NOMO-1 treated with dmso at 0.1 percent for 144 hours (cell line): ENCODE results near the gene C17orf78.
"Not testable (repeated sequence)": the region's sequence is repeated elsewhere in the genome, so short reads cannot be mapped to it uniquely, and the experiment has no call there.

ENCODE experiments used
- DNase-seq: peaks from one replicate; lab custom pipeline; 2025; ENCODE audit not compliant: unreplicated experiment; lab: John Stamatoyannopoulos, UW

Gene C17orf78

GRCh38 chr17:37375706-37376105 is at the start of gene C17orf78:
C17orf78 (plus strand) TSS chr17:37375985; CDS start chr17:37376093, 108 bp downstream.
- no peak for DNase-seq

- no peak for DNase-seq
Observed at GRCh38 chr17:37327341-37328090, 48.3 kb upstream of the C17orf78 start.

- DNase-seq = no peak
Observed at GRCh38 chr17:37338847-37339246, 36.9 kb upstream of the C17orf78 start.

- DNase-seq = no peak
Observed at GRCh38 chr17:37339321-37339720, 36.5 kb upstream of the C17orf78 start.

- no peak for DNase-seq
Observed at GRCh38 chr17:37340804-37341203, 35.0 kb upstream of the C17orf78 start.

- DNase-seq = no peak
Observed at GRCh38 chr17:37342589-37342988, 33.2 kb upstream of the C17orf78 start.

GRCh38 chr17:37344519-37344918 is 31.3 kb upstream of the C17orf78 start:
- DNase-seq = no peak

GRCh38 chr17:37346863-37347402 is 28.9 kb upstream of the C17orf78 start:
- DNase-seq = not testable (repeated sequence)

- not testable (repeated sequence) for DNase-seq
Observed at GRCh38 chr17:37356796-37357569, 18.8 kb upstream of the C17orf78 start.

GRCh38 chr17:37358098-37358829 is 17.5 kb upstream of the C17orf78 start:
- DNase-seq = no peak

GRCh38 chr17:37358830-37359681 is 16.7 kb upstream of the C17orf78 start:
- peak; percentile 96 for DNase-seq

- DNase-seq = no peak
Observed at GRCh38 chr17:37359682-37360188, 16.1 kb upstream of the C17orf78 start.

- no peak for DNase-seq
Observed at GRCh38 chr17:37360632-37361031, 15.2 kb upstream of the C17orf78 start.

- peak; percentile 23 for DNase-seq
Observed at GRCh38 chr17:37361543-37361942, 14.2 kb upstream of the C17orf78 start.

GRCh38 chr17:37365589-37365988 is 10.2 kb upstream of the C17orf78 start:
- no peak for DNase-seq

- DNase-seq = peak; percentile 20
Observed at GRCh38 chr17:37368577-37368976, 7.2 kb upstream of the C17orf78 start.

- DNase-seq = peak; percentile 53
Observed at GRCh38 chr17:37373530-37374159, 2.1 kb upstream of the C17orf78 start.

- no peak for DNase-seq
Observed at GRCh38 chr17:37382056-37382455, 6.3 kb downstream of the C17orf78 start.

- DNase-seq = no peak
Observed at GRCh38 chr17:37384560-37385149, 8.9 kb downstream of the C17orf78 start.
